HepG2 (cell line): ENCODE measurements around the gene ARPP21. TPM values are rescaled to one million over a fixed set of nuclear protein-coding genes. Genes with fewer than 3 reads are reported as not detected.

ENCODE experiments used
- ATAC-seq: fragments of 200-7000 bp; cut with Tn5 transposase; 3 replicates; pipeline ENCODE4 v1.9.1; 2020; ENCODE audit warnings: mild to moderate bottlenecking, moderate library complexity
- BruUV-seq: library from RNA; stranded (reverse); fragments of 400-500 nt; replicated peaks from 2 replicates; lab custom pipeline; 2021; lab: Mats Ljungman, UMichigan
- CTCF ChIA-PET: fragments of 300-600 bp; formaldehyde crosslinking; extraction: SDS; loops from one replicate; lab custom pipeline; 2021; ENCODE audit warnings: low total read pairs, inconsistent platforms, low intra/inter-chr PET ratio; lab: Yijun Ruan, JAX
- POLR2A ChIA-PET: fragments of 350-600 bp; sonication (Branson Sonifier 250); formaldehyde crosslinking; loops from one replicate; lab custom pipeline; 2020; ENCODE audit warnings: antibody characterized with exemption, inconsistent platforms; lab: Yijun Ruan, JAX
- DNase-seq: peaks from one replicate; pipeline ENCODE4 v3.0.0-alpha.2; 2015; ENCODE audit warnings: low spot score
- FAIRE-seq: peaks from 3 replicates; lab custom pipeline; 2011; peaks lifted over from hg19 to GRCh38; lab: Jason Lieb, UNC
- H2AFZ ChIP-seq: one replicate; pipeline ENCODE4 v1.6.1; 2011; ENCODE audit warnings: low read length, inconsistent platforms
- H3K27ac ChIP-seq: fragments of 300-600 bp; 3 replicates; pipeline ENCODE4 v1.8.0; 2011; ENCODE audit warnings: mixed run types, mild to moderate bottlenecking, mixed read lengths, low read length, inconsistent platforms; ENCODE audit not compliant: insufficient read depth; ENCODE audit errors: extremely low read length
- H3K27me3 ChIP-seq, 2 experiments: fragments of 200-600 bp in 1 of 2; 2 replicates in 1 of 2; 3 replicates in 1 of 2; pipeline versions ENCODE4 v1.6.0 to v1.8.0; 2011; ENCODE audit warnings: low read length in 2 of 2, mild to moderate bottlenecking in 2 of 2, moderate library complexity in 2 of 2, inconsistent platforms in 1 of 2; ENCODE audit not compliant: insufficient read depth in 2 of 2, control insufficient read depth in 1 of 2
- H3K36me3 ChIP-seq, 2 experiments: fragments of 200-600 bp in 1 of 2; replicated peaks in 1 of 2; 2 replicates in 1 of 2; 3 replicates in 1 of 2; pipeline versions ENCODE4 v1.5.1 to v1.8.0; 2011; ENCODE audit warnings: low read length in 2 of 2, inconsistent platforms in 1 of 2; ENCODE audit not compliant: insufficient read depth in 2 of 2, control insufficient read depth in 1 of 2
- H3K4me1 ChIP-seq: 2 replicates; pipeline ENCODE4 v1.5.1; 2012; ENCODE audit warnings: low read length, inconsistent platforms; ENCODE audit not compliant: insufficient read depth
- H3K4me2 ChIP-seq: 2 replicates; pipeline ENCODE4 v1.6.0; 2011; ENCODE audit warnings: low read depth, low read length, inconsistent platforms
- H3K4me3 ChIP-seq, 3 experiments: fragments of 200-600 bp in 1 of 3; sonication (generic), shearing (Covaris generic) in 1 of 3; replicated peaks in 1 of 3; 2 replicates each; pipeline ENCODE4 v1.5.1; 2011 to 2016; ENCODE audit warnings: low read length in 3 of 3, inconsistent platforms in 2 of 3, low read depth in 2 of 3, mild to moderate bottlenecking in 2 of 3, control low read depth in 1 of 3, mixed read lengths in 1 of 3; ENCODE audit not compliant: insufficient read depth in 1 of 3
- H3K79me2 ChIP-seq: one replicate; pipeline ENCODE4 v1.6.1; 2011; ENCODE audit warnings: low read length, inconsistent platforms; ENCODE audit not compliant: insufficient read depth
- H3K9ac ChIP-seq: 2 replicates; pipeline ENCODE4 v1.6.0; 2011; ENCODE audit warnings: mild to moderate bottlenecking, low read depth, low read length, inconsistent platforms; ENCODE audit not compliant: insufficient read depth
- H3K9me3 ChIP-seq: 2 replicates; pipeline ENCODE4 v1.5.1; 2012; ENCODE audit warnings: mild to moderate bottlenecking, low read length
- H4K20me1 ChIP-seq: 2 replicates; pipeline ENCODE4 v1.6.0; 2011; ENCODE audit warnings: inconsistent platforms, mild to moderate bottlenecking, low read length, moderate library complexity; ENCODE audit not compliant: insufficient read depth
- AKNA ChIP-seq: sonication (generic); formaldehyde crosslinking; IDR thresholded peaks from 2 replicates; pipeline ENCODE4 v1.4.0; 2020; ENCODE audit warnings: missing genetic modification reagents, borderline replicate concordance
- DNMT1 ChIP-seq: sonication (generic); formaldehyde crosslinking; IDR thresholded peaks from 2 replicates; pipeline ENCODE4 v1.5.1; 2020; ENCODE audit warnings: mild to moderate bottlenecking, missing genetic modification reagents
- IRF2 ChIP-seq: IDR thresholded peaks from 2 replicates; pipeline ENCODE4 v1.6.1; 2018; ENCODE audit warnings: missing genetic modification reagents, missing compliant biosample characterization
- KLF15 ChIP-seq: sonication (generic); formaldehyde crosslinking; IDR thresholded peaks from 2 replicates; pipeline ENCODE4 v1.8.1; 2023; ENCODE audit warnings: borderline replicate concordance, mild to moderate bottlenecking, inconsistent platforms, missing genetic modification reagents, mixed read lengths
- MEIS2 ChIP-seq: sonication (generic); formaldehyde crosslinking; IDR thresholded peaks from 2 replicates; pipeline ENCODE4 v1.9.0; 2021; ENCODE audit warnings: mild to moderate bottlenecking, missing genetic modification reagents
- RORA ChIP-seq: sonication (generic); formaldehyde crosslinking; IDR thresholded peaks from 2 replicates; pipeline ENCODE4 v1.5.0; 2020; ENCODE audit warnings: mild to moderate bottlenecking, missing genetic modification reagents, moderate library complexity
- RXRA ChIP-seq: sonication (generic); formaldehyde crosslinking; IDR thresholded peaks from 2 replicates; pipeline ENCODE4 v1.5.1; 2020; ENCODE audit warnings: missing genetic modification reagents
- SMARCE1 ChIP-seq: fragments of 450-650 bp; IDR thresholded peaks from 2 replicates; pipeline ENCODE4 v1.6.1; 2017; ENCODE audit warnings: borderline replicate concordance
- SP140L ChIP-seq: sonication (generic); formaldehyde crosslinking; IDR thresholded peaks from 2 replicates; pipeline ENCODE4 v1.4.0; 2020; ENCODE audit warnings: missing genetic modification reagents, borderline replicate concordance
- SRF ChIP-seq: IDR thresholded peaks from 2 replicates; pipeline ENCODE4 v1.6.1; 2011; ENCODE audit warnings: mild to moderate bottlenecking, low read depth, low read length, moderate library complexity
- STAT5B ChIP-seq: sonication (generic); formaldehyde crosslinking; IDR thresholded peaks from 2 replicates; pipeline ENCODE4 v1.4.0; 2020; ENCODE audit warnings: missing genetic modification reagents
- U2AF2 ChIP-seq: fragments of 200-400 bp; formaldehyde crosslinking; IDR thresholded peaks from 2 replicates; pipeline ENCODE4 v1.6.1; 2017; ENCODE audit warnings: low read depth, mild to moderate bottlenecking, low read length
- ZNF280B ChIP-seq: sonication (generic); formaldehyde crosslinking; IDR thresholded peaks from 2 replicates; pipeline ENCODE4 v1.5.0; 2020; ENCODE audit warnings: missing genetic modification reagents, mild to moderate bottlenecking, borderline replicate concordance
- WGBS: methylation state at CpG from one replicate; pipeline ENCODE4 v1.1.6; 2017; ENCODE audit warnings: low lambda C conversion rate; 5-methylcytosine and 5-hydroxymethylcytosine counted together
- in situ Hi-C: cut with HindIII; loops from 2 replicates; pipeline ENCODE4 v1.10.0; 2017; ENCODE audit warnings: low pct_unique_long_range_greater_than_20kb; ENCODE audit not compliant: extremely low pct_ligation_motif_present
- intact Hi-C: fragments of 100-400 bp; cut with micrococcal nuclease; formaldehyde crosslinking; loops from one replicate; pipeline ENCODE4 v1.10.0; 2022; ENCODE audit not compliant: unreplicated experiment
- polyA plus RNA-seq, 8 experiments: library from polyadenylated mRNA; depleted of rRNA in 3 of 8; stranded (reverse) in 7 of 8; unstranded in 1 of 8; fragments of >200 nt; fragmentation: Illumina TruSeq in 4 of 8; extraction: Trizol in 4 of 8; gene quantifications; 2 replicates each; pipeline versions ENCODE4 v1.2.1 to v1.2.3, GENCODE V29; 2011 to 2016; ENCODE audit warnings: low read depth in 4 of 8, missing spikeins in 1 of 8, mixed read lengths in 1 of 8; ENCODE audit not compliant: insufficient read depth in 1 of 8
- total RNA-seq, 5 experiments: library from RNA; depleted of rRNA; stranded (reverse); fragments of >200 nt; fragmentation: Illumina TruSeq; extraction: Trizol; gene quantifications; 2 replicates each; pipeline ENCODE4 v1.2.3, GENCODE V29; 2016; ENCODE audit warnings: low read depth in 1 of 5

ARPP21 gene
- total and polyA plus RNA-seq, 2 of the 13 experiments (the other 11 are each of a cell fraction or from before 2014, with no cell fraction given): not detected

- DNase-seq: no peak
- Histone ChIP-seq H3K9me3 (no peaks in the 10 kb centered on the region), H3K4me2 (no peak overlapping the region), H3K27ac (no peak overlapping the region), H2AFZ (no peak overlapping the region), H4K20me1 (no peaks in the 10 kb centered on the region), H3K4me1 (no peaks in the 10 kb centered on the region), H3K4me3 (no peak overlapping the region), H3K79me2 (no peaks in the 10 kb centered on the region), H3K36me3 (no peaks in the 10 kb centered on the region), H3K27me3 (no peaks in the 10 kb centered on the region), H3K9ac (no peak overlapping the region)
- intact Hi-C loops (no loop called here), in situ Hi-C loops (no loop called here)
- no peak for FAIRE-seq
- BruUV-seq: no TSS peak
- WGBS: 13% methylated on average over 3 of the region's 3 CpGs
- TF ChIP-seq SP140L (CRISPR knock-in tag) (no peak), RXRA (CRISPR knock-in tag) (no peak), U2AF2 (no peak), SMARCE1 (no peak), AKNA (CRISPR knock-in tag) (no peak), STAT5B (CRISPR knock-in tag) (no peak), KLF15 (CRISPR knock-in tag) (no peak), DNMT1 (CRISPR knock-in tag) (no peak), MEIS2 (no peak), RORA (CRISPR knock-in tag) (no peak), IRF2 (CRISPR knock-in tag) (no peak), ZNF280B (no peak), SRF (no peak)
- CTCF ChIA-PET: no interaction called here
- ATAC-seq: no peak
- POLR2A ChIA-PET: no interaction called here
These were observed 68.6 kb downstream of the ARPP21 start for GRCh38 chr3:35707904-35708303.
